Measurements from ENCODE around the gene ATG4D. TPM values are rescaled to one million over a fixed set of nuclear protein-coding genes. Genes with fewer than 3 reads are reported as not detected.
A peak's percentile ranks its signal among the peaks of the same experiment; 100 is the strongest.

ATG4D gene
- total and polyA plus RNA-seq, 10 of the 15 experiments (the other 5 are each of a cell fraction or from before 2014, with no cell fraction given), result 0.39 to 28.7 (median 13.4) TPM

DNA sequence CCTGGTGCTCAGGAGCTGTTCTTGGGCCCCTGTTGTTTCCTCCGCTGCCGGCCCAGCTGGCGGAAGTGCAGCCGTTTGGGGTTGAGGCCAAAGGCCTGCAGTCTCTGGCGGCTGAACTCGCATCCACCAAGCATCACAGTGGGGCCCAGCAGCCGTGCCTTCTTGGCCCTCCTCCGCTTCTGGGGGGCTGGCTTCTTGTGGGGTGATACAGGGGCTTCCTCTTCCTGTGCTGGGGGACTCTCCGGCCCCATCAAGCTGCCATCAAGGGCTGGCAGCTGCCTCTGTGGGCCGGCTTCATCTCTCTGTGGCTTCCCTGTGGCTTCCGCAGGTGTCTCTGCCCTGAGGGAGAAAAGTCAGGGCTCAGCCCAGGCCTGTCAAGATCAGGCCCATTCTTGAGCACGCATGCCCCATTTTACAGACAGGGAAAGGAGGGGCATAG is 10.3 kb downstream of the ATG4D start (continued):
- TF ChIP-seq, protein P1, sequence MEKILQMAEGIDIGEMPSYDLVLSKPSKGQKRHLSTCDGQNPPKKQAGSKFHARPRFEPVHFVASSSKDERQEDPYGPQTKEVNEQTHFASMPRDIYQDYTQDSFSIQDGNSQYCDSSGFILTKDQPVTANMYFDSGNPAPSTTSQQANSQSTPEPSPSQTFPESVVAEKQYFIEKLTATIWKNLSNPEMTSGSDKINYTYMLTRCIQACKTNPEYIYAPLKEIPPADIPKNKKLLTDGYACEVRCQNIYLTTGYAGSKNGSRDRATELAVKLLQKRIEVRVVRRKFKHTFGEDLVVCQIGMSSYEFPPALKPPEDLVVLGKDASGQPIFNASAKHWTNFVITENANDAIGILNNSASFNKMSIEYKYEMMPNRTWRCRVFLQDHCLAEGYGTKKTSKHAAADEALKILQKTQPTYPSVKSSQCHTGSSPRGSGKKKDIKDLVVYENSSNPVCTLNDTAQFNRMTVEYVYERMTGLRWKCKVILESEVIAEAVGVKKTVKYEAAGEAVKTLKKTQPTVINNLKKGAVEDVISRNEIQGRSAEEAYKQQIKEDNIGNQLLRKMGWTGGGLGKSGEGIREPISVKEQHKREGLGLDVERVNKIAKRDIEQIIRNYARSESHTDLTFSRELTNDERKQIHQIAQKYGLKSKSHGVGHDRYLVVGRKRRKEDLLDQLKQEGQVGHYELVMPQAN (conservative IDR thresholded peaks at IDR 0.05), result 0 out of 2 replicates have a peak, but pooled peaks have one; percentile 25
- TF ChIP-seq HDGF (IDR thresholded peaks at IDR 0.05) (peak; percentile 62; the same call in 1 of the 2 replicates), SIN3A (IDR thresholded peaks at IDR 0.05; ENCODE audit: low read depth, low read length) (0 out of 2 replicates have a peak, but pooled peaks have one; percentile 33), HSF1 (IDR thresholded peaks at IDR 0.05; ENCODE audit: low read depth, low read length) (no peak), ETV6 (conservative IDR thresholded peaks at IDR 0.05 in 1 of 2, IDR thresholded peaks at IDR 0.05 in 1 of 2; ENCODE audit: borderline replicate concordance in 1 of 2, low read depth in 1 of 2) (peak in 1 of 2 experiments; percentile 58; a peak in 1 of 4 replicates), E2F8 (IDR thresholded peaks at IDR 0.05; ENCODE audit: low read depth, partially characterized antibody) (no peak), NBN (IDR thresholded peaks at IDR 0.05) (peak; percentile 45; the same call in 1 of the 2 replicates), YY1 (IDR thresholded peaks at IDR 0.05; ENCODE audit: low read depth, low read length) (peak; percentile 47; the same call in 1 of the 2 replicates), CHD1 (IDR thresholded peaks at IDR 0.05; ENCODE audit: low read depth, low read length) (no peak), JUNB (IDR thresholded peaks at IDR 0.05) (no peak), POLR2A (IDR thresholded peaks at IDR 0.05; ENCODE audit: low read depth, low read length) (peak; percentile 63; the same call in 1 of the 2 replicates), BHLHE40 (IDR thresholded peaks at IDR 0.05; ENCODE audit: borderline replicate concordance in 1 of 2, low read depth in 2 of 2, low read length in 1 of 2) (peak in 1 of 2 experiments; percentile 47; a peak in 2 of 4 replicates)

Measured in GM12878 (cell line).